ENCODE data around the gene PACSIN1.

Gene PACSIN1

DNA sequence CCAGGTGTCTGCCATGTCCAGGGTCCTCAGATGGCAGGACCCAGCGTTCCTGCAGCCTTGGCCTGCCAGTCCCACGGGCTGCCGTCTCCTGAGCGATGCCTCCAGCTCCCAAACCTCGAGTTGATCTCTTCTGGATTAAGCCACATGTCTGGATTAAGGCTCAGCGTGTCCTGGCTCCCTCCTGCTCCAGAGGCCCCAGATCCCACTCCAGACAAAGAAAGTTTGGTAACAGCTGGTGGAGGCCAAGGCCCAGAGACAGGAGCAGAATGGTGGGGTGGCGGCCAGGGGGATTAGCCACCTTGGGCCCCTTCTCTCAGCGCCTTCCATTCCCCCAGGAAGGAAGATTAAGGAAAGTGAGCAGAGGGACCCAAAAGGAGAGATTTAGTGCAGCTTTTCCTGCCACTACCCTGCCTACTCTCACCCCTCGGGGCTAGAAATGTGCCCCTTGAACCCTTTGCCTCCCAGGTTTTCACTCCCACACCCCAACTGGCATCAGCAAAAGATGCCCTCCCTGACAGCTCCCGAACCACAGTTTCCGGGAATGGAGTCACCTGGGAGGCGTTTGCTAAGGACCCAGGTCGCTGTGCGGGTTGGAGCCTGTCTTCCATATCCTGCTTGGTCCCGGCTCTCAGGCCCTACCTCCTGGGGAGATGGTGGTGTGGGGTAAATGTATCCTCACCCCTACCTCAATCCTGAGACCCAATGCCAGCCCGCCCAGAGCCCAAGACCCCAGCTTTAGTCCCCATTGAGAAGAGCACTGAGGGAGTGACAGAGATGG is 83.3 kb downstream of the PACSIN1 start:
- in situ Hi-C loops (cut with HindIII; ENCODE audit: low sequenced_read_pairs): no loop called here
- H3K4me3 ChIP-seq (ENCODE audit: low read depth, low read length): no peak overlapping the region
- DNase-seq (ENCODE audit: low read depth): no peak
- TF ChIP-seq CTCF (IDR thresholded peaks at IDR 0.05; ENCODE audit: low read depth, low read length, missing control alignments): no peak

DNA sequence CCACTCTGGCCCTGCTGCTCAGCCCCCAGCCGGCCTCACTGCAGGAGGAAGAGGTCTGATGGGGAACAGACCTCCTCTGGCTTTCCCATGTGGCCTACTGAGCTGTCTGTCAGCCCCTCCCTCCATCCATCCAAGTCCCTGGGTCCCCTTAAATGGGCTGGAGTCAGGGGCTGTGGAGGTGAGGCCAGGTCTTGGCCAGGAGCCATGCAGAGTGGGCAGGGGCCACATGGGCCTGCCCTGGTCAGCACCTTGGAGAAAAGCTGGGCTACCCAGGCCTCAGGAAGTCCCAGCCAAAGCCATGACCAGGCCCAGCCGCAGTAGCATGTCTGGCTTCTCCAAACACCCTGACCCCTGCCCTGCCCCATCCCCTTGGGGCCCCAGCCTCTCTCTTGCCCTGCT is 83.9 kb downstream of the PACSIN1 start:
- TF ChIP-seq CTCF (IDR thresholded peaks at IDR 0.05; ENCODE audit: low read depth, low read length, missing control alignments): no peak
- H3K4me3 ChIP-seq (ENCODE audit: low read depth, low read length): no peak overlapping the region
- no peak for DNase-seq (ENCODE audit: low read depth)
- in situ Hi-C loops (cut with HindIII; ENCODE audit: low sequenced_read_pairs): no loop called here

DNA sequence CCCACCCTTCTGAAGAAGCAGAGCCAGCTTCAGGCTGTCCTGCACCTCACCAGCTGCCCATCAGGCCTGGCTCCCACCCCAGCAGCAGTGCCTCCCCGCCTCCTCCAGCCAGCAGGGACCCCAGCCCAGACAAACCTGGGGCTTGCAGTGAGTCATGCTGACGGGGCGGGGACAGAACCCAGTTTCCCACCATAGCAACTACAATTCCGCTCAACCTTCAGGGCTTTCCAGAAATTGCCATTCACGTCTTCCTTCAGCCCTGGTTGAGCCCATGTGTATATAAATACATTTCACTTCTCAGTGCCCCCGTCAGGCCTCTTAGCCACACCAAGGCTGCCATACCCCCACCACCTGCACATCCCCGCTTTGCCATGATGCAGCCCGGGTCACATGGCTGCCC is 85.8 kb downstream of the PACSIN1 start:
- in situ Hi-C loops (cut with HindIII; ENCODE audit: low sequenced_read_pairs): no loop called here
- TF ChIP-seq CTCF (IDR thresholded peaks at IDR 0.05; ENCODE audit: low read depth, low read length, missing control alignments): no peak
- no peak for DNase-seq (ENCODE audit: low read depth)
- H3K4me3 ChIP-seq (ENCODE audit: low read depth, low read length): no peak overlapping the region

GRCh38 chr6:34552620-34553019 is 86.7 kb downstream of the PACSIN1 start:
- DNase-seq (ENCODE audit: low read depth): no peak
- no peak overlapping the region for H3K4me3 ChIP-seq (ENCODE audit: low read depth, low read length)
- no peak for TF ChIP-seq CTCF (IDR thresholded peaks at IDR 0.05; ENCODE audit: low read depth, low read length, missing control alignments)
- in situ Hi-C loops (cut with HindIII; ENCODE audit: low sequenced_read_pairs): no loop called here

DNA sequence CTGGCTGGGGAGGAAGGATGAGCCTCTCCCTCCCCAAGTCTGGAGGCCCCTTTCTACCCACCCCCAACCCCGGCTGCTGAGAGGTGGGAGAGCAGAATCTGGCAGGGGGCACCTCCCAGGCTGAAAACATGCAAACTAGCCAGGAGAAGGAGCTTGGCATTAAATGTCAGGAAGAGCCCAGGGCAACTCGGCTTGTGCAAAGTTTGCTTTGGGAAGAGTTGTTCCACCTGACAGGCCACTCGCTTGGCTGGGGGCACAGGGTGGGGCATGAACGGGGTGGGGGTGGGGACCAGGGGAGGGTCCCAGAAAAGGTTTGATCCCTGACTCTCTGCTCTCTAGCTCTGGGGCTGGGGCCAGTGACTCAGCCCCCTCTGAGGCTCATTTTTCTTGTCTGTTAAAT is 87.3 kb downstream of the PACSIN1 start:
- no peak for DNase-seq (ENCODE audit: low read depth)
- no peak for TF ChIP-seq CTCF (IDR thresholded peaks at IDR 0.05; ENCODE audit: low read depth, low read length, missing control alignments)
- H3K4me3 ChIP-seq (ENCODE audit: low read depth, low read length): no peak overlapping the region
- in situ Hi-C loops (cut with HindIII; ENCODE audit: low sequenced_read_pairs): no loop called here

- in situ Hi-C loops (cut with HindIII; ENCODE audit: low sequenced_read_pairs): no loop called here
- H3K4me3 ChIP-seq (ENCODE audit: low read depth, low read length): no peak overlapping the region
- no peak for TF ChIP-seq CTCF (IDR thresholded peaks at IDR 0.05; ENCODE audit: low read depth, low read length, missing control alignments)
- DNase-seq (ENCODE audit: low read depth): no peak
Observed at GRCh38 chr6:34553750-34554149, 87.9 kb downstream of the PACSIN1 start.
